GM12865 (cell line): ENCODE measurements around the gene FNDC7.
"Not testable (repeated sequence)": the region's sequence is repeated elsewhere in the genome, so short reads cannot be mapped to it uniquely, and the experiment has no call there.

Experiments used
- DNase-seq: peaks from one replicate; pipeline ENCODE4 v3.0.0; 2010; ENCODE audit warnings: low read depth
- H3K4me3 ChIP-seq: 2 replicates; pipeline ENCODE4 v1.5.1; 2011; ENCODE audit warnings: mild to moderate bottlenecking, low read depth, low read length, control low read depth
- TF ChIP-seq, protein P1 (sequence below): IDR thresholded peaks from 2 replicates; pipeline ENCODE4 v1.5.1; 2011; ENCODE audit warnings: low read length, control low read depth, low read depth, inconsistent platforms; ENCODE audit not compliant: insufficient read depth; ENCODE audit errors: missing control alignments

Gene FNDC7

DNA sequence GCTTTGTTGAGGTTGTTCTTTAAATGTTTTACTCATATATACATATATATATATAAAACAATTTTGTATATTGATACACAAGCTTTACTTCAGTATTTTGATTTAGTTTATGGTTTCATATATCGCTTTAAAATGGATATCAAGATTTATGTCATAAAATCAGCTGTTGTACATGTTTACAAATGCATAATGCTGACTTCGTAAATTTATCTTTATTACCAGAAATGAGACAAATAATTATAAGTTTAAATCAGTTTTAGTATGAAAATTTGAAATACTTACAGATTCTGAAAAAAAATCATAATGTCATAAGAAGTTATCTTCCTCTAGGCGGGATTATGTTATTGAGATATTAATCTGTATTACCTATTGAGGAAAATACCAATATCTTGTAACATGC lies 40.7 kb downstream of the FNDC7 start:
- no peak for DNase-seq
- TF ChIP-seq, protein P1, sequence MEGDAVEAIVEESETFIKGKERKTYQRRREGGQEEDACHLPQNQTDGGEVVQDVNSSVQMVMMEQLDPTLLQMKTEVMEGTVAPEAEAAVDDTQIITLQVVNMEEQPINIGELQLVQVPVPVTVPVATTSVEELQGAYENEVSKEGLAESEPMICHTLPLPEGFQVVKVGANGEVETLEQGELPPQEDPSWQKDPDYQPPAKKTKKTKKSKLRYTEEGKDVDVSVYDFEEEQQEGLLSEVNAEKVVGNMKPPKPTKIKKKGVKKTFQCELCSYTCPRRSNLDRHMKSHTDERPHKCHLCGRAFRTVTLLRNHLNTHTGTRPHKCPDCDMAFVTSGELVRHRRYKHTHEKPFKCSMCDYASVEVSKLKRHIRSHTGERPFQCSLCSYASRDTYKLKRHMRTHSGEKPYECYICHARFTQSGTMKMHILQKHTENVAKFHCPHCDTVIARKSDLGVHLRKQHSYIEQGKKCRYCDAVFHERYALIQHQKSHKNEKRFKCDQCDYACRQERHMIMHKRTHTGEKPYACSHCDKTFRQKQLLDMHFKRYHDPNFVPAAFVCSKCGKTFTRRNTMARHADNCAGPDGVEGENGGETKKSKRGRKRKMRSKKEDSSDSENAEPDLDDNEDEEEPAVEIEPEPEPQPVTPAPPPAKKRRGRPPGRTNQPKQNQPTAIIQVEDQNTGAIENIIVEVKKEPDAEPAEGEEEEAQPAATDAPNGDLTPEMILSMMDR: no peak

DNA sequence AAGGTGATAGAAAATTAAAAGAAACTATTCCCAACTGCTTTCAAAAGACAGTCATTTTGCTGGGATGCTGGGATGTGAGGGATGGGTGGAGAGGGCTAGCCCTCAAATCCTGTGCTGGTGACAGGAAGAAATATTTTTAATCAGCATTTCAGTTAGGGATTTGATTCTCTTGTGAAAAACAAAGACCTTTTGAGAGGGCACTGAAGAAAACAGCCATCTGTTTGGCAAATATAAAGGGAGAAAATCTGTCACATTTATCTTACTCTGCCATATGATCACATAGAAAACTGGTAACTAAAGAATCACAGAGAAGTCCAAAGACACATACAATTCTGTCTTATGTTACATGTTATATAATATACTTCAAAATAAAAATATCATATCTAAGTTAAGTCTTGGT lies 46.1 kb downstream of the FNDC7 start:
- H3K4me3 ChIP-seq: no peak overlapping the region
- DNase-seq: no peak
- TF ChIP-seq, protein P1: no peak

More for the DNA sequence above, 40.7 kb downstream of the FNDC7 start:
- no peak overlapping the region for H3K4me3 ChIP-seq

DNA sequence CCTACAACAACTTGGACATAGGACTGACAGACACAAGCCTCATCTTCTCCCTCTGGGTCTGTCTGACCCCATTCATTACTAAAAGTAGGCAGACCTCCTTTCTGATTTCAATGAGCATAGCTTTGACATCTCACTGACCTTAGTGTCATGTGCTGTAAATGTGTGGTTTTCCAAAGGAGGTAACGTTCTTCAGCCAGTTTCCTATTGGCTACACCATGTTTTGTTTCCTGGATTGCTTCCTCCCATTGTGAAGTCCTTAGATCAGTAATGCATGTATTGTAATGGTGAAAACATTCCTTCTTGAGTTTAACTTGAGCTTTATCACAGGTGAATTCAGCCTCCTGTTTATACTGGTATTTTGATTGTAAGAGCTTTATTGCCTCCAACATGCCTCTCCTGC lies 54.4 kb downstream of the FNDC7 start:
- DNase-seq: no peak
- TF ChIP-seq, protein P1: no peak

DNA sequence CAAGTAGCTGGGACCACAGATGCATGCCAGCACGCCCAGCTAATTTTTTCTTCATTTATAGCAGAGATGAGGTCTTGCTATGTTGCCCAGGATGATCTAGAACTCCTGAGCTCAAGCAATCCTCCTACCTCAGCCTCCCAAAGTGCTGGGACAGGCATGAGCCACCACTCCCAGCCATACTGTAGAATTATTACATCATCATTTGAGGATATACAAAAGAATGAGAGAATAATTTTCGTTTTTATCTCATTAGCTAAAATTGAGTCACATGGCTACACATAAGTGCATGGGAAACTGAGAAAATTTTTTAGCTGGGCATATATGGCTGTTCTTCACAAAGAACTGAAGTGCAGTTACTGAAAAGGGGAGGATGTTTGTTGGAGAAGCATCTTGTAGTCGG lies 55.0 kb downstream of the FNDC7 start:
- H3K4me3 ChIP-seq: no peak overlapping the region
- TF ChIP-seq, protein P1: no peak
- DNase-seq: no peak

More for the DNA sequence above, 54.4 kb downstream of the FNDC7 start:
- no peak overlapping the region for H3K4me3 ChIP-seq

DNA sequence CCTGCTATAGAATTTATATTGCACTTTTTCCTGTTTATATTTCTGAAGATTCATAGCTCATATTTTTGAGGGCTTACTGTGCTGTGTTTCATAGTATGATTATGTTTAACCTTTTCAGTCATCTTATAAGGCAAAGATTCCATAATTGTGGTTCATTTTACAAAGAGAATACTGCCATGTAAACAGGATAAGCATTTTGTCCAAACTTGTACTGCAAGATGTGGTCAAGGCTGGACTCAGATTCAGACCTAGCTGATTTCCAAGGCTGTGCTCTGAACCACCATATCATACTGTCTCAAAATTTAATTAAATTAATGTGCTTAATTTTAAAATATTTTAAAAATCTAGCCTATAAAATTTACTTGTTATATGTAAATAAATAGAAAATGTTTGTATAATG lies 65.1 kb downstream of the FNDC7 start:
- TF ChIP-seq, protein P1: no peak
- H3K4me3 ChIP-seq: no peak overlapping the region
- DNase-seq: no peak

DNA sequence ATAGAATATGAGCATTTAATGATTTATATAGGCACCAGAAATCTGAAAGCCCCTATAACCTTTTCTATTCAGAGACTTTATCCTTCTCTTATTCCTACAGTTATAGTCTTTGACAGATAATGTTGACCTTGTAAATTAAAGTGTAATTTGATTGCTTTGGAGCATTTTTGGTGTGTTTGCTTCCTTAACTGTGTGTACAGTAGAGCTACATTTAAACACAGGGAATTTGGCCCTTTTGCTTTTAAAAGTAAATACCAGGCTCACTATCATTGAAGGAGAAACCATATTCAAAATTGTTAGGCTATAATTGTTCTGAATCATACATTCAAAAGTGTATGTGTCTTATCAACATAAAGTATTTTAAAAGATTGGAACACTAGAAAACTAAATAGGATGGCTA lies 66.7 kb downstream of the FNDC7 start:
- TF ChIP-seq, protein P1: no peak
- H3K4me3 ChIP-seq: no peak overlapping the region
- DNase-seq: no peak

DNA sequence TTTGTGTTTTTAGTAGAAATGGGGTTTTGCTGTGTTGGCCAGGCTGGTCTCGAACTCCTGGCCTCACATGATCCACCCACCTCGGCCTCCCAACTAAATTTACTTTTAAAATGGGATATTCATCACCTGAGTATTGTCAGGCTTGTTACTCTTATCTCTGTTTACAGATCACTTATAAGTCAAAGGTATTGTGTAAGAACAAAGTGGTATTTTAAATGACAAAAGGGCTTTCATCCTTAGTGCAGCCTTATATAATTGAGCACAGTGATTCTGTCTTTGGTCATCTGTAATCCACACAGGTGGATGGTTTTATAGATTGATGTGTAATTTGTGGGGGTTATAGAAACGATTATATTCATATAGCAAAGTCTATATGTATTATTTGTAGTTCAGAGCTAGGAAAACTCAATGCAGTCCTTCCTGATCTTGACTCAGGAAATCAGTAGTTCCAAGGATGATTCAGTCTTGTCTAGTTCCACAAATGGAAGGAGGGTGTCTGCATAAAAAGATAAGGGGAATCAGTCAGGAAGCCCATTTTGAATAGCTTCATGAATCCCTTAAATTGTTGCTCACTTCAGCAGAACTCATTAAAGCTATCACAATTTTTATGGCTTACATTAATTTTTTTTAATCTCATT lies 68.3 kb downstream of the FNDC7 start:
- TF ChIP-seq, protein P1: no peak
- H3K4me3 ChIP-seq: no peak overlapping the region
- DNase-seq: no peak

DNA sequence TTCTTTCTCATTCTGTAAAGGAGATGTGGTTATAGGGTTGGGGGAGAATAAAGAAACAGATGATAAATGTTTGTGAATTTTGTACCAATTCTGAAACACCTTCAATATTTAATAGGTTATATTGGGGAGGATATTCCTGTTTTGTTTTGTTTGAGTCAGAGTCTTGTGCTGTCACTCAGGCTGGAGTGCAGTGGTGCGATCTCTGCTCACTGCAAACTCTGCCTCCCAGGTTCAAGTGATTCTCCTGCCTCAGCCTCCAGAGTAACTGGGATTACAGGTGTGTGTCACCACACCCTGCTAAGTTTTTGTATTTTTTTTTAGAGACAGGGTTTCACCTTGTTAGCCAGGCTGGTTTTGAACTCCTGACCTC lies 68.9 kb downstream of the FNDC7 start:
- DNase-seq, H3K4me3 ChIP-seq: not testable (repeated sequence)
